Keratinocyte (primary cell): Measurements from ENCODE around the gene PTCHD1. TPM values are rescaled to one million over a fixed set of nuclear protein-coding genes. Genes with fewer than 3 reads are reported as not detected.

Source experiments
- DNase-seq: peaks from one replicate; pipeline ENCODE4 v3.0.0-alpha.2; 2011; ENCODE audit warnings: low read depth, missing footprints, low spot score
- FAIRE-seq: peaks from 2 replicates; lab custom pipeline; 2011; peaks lifted over from hg19 to GRCh38; lab: Jason Lieb, UNC
- H2AFZ ChIP-seq: 2 replicates; pipeline ENCODE4 v1.6.0; 2012; ENCODE audit warnings: low read length, control low read depth, inconsistent platforms; ENCODE audit not compliant: control insufficient read depth
- H3K27ac ChIP-seq: 2 replicates; pipeline ENCODE4 v1.5.1; 2011; ENCODE audit warnings: low read length; ENCODE audit not compliant: control insufficient read depth, insufficient read depth
- H3K27me3 ChIP-seq: 3 replicates; pipeline ENCODE4 v1.6.0; 2011; ENCODE audit warnings: low read length; ENCODE audit not compliant: control insufficient read depth, insufficient read depth; ENCODE audit errors: extremely low read depth
- H3K36me3 ChIP-seq, 2 experiments: 2 replicates in 1 of 2; 3 replicates in 1 of 2; pipeline ENCODE4 v1.5.1; 2011; ENCODE audit warnings: low read length in 2 of 2, mild to moderate bottlenecking in 1 of 2; ENCODE audit not compliant: control insufficient read depth in 2 of 2, insufficient read depth in 2 of 2; ENCODE audit errors: extremely low read depth in 1 of 2
- H3K4me1 ChIP-seq: 3 replicates; pipeline ENCODE4 v1.5.1; 2011; ENCODE audit warnings: low read length; ENCODE audit not compliant: control insufficient read depth, insufficient read depth; ENCODE audit errors: extremely low read depth
- H3K4me2 ChIP-seq: 3 replicates; pipeline ENCODE4 v1.6.0; 2011; ENCODE audit warnings: low read depth, low read length; ENCODE audit not compliant: control insufficient read depth, insufficient read depth; ENCODE audit errors: extremely low read depth
- H3K4me3 ChIP-seq, 3 experiments: fragments of 200-600 bp in 1 of 3; sonication (generic) in 1 of 3; 2 replicates in 2 of 3; 3 replicates in 1 of 3; pipeline ENCODE4 v1.5.1; 2011 to 2016; ENCODE audit warnings: low read length in 3 of 3, mild to moderate bottlenecking in 3 of 3, control low read depth in 2 of 3, inconsistent platforms in 1 of 3, low read depth in 1 of 3, mixed read lengths in 1 of 3, mixed run types in 1 of 3, moderate library complexity in 1 of 3; ENCODE audit not compliant: control insufficient read depth in 2 of 3, insufficient read depth in 2 of 3; ENCODE audit errors: extremely low read depth in 1 of 3
- H3K79me2 ChIP-seq: 2 replicates; pipeline ENCODE4 v1.6.0; 2012; ENCODE audit warnings: low read length; ENCODE audit not compliant: control insufficient read depth, insufficient read depth
- H3K9ac ChIP-seq: 3 replicates; pipeline ENCODE4 v1.6.0; 2011; ENCODE audit warnings: low read length; ENCODE audit not compliant: control insufficient read depth, insufficient read depth; ENCODE audit errors: extremely low read depth
- H3K9me1 ChIP-seq: 3 replicates; pipeline ENCODE4 v1.6.0; 2011; ENCODE audit warnings: low read length; ENCODE audit not compliant: control insufficient read depth, insufficient read depth; ENCODE audit errors: extremely low read depth
- H3K9me3 ChIP-seq: 2 replicates; pipeline ENCODE4 v1.5.1; 2012; ENCODE audit warnings: low read depth, low read length; ENCODE audit not compliant: control insufficient read depth
- H4K20me1 ChIP-seq: 3 replicates; pipeline ENCODE4 v1.6.0; 2011; ENCODE audit warnings: low read length; ENCODE audit not compliant: control insufficient read depth, insufficient read depth; ENCODE audit errors: extremely low read depth
- EZH2 ChIP-seq: IDR thresholded peaks from one replicate; pipeline ENCODE4 v1.6.1; 2012; ENCODE audit warnings: inconsistent platforms, mild to moderate bottlenecking, low read length, moderate library complexity
- dilution Hi-C: fragments of 300-500 bp; cut with MboI; formaldehyde crosslinking; loops from one replicate; pipeline ENCODE4 v1.7.0; 2020; ENCODE audit warnings: low sequenced_read_pairs; ENCODE audit not compliant: extremely low pct_ligation_motif_present
- polyA plus RNA-seq, 5 experiments: library from polyadenylated mRNA; depleted of rRNA in 3 of 5; stranded (reverse) in 3 of 5; stranded (forward) in 1 of 5; unstranded in 1 of 5; fragments of >200 nt; gene quantifications; 1 replicate in 1 of 5; 2 replicates in 3 of 5; 3 replicates in 1 of 5; pipeline versions ENCODE4 v1.2.1 to v1.2.3, GENCODE V29; 2011 to 2012; ENCODE audit warnings: missing spikeins in 2 of 5, low read depth in 1 of 5, low replicate concordance in 1 of 5
- TF ChIP-seq, protein P1 (sequence below), 3 experiments: IDR thresholded peaks in 1 of 3; conservative IDR thresholded peaks in 1 of 3; optimal IDR thresholded peaks in 1 of 3; 2 replicates in 2 of 3; 3 replicates in 1 of 3; pipeline versions ENCODE3 to v1.5.1; 2011; ENCODE audit warnings: low read length in 3 of 3, mild to moderate bottlenecking in 3 of 3, moderate library complexity in 2 of 3, control low read depth in 1 of 3, inconsistent platforms in 1 of 3; ENCODE audit not compliant: insufficient read depth in 2 of 3; ENCODE audit errors: extremely low read depth in 1 of 3

The PTCHD1 gene
- polyA plus RNA-seq, 1 donor (not counting 4 experiments of a cell fraction or from before 2014, with no cell fraction given): not detected

DNA sequence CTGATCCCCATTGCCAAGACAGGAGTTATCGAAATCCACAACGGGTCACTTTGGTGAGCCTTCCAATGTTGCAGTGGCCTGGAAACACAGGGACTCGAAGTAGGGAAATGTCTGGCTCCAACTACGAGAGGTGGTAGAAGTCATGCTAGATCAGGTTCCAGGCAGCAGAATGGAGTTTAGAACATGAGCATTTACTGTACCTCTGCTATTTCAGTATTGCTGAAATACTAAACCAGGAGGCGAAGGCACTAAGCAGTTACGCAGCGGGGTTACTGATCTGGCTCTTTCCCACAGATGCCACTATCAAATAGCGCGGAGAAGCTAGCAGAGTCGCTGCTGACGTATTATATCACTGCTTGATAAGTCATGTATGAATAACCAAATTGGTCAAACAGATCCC is 56.3 kb downstream of the PTCHD1 start:
- TF ChIP-seq, protein P1, sequence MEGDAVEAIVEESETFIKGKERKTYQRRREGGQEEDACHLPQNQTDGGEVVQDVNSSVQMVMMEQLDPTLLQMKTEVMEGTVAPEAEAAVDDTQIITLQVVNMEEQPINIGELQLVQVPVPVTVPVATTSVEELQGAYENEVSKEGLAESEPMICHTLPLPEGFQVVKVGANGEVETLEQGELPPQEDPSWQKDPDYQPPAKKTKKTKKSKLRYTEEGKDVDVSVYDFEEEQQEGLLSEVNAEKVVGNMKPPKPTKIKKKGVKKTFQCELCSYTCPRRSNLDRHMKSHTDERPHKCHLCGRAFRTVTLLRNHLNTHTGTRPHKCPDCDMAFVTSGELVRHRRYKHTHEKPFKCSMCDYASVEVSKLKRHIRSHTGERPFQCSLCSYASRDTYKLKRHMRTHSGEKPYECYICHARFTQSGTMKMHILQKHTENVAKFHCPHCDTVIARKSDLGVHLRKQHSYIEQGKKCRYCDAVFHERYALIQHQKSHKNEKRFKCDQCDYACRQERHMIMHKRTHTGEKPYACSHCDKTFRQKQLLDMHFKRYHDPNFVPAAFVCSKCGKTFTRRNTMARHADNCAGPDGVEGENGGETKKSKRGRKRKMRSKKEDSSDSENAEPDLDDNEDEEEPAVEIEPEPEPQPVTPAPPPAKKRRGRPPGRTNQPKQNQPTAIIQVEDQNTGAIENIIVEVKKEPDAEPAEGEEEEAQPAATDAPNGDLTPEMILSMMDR (optimal IDR thresholded peaks at IDR 0.05 in 1 of 3, IDR thresholded peaks at IDR 0.05 in 1 of 3, conservative IDR thresholded peaks at IDR 0.05 in 1 of 3; ENCODE audit: extremely low read depth in 1 of 3, insufficient read depth in 2 of 3, low read length in 3 of 3): no peak
- TF ChIP-seq EZH2: no peak
- Histone ChIP-seq H3K4me1 (no peaks in the 10 kb centered on the region), H2AFZ (no peak overlapping the region), H3K9me1 (no peaks in the 10 kb centered on the region), H3K27ac (no peak overlapping the region), H3K79me2 (no peaks in the 10 kb centered on the region), H3K4me3 (no peak overlapping the region), H3K4me2 (no peak overlapping the region), H3K36me3 (no peaks in the 10 kb centered on the region), H3K9ac (no peak overlapping the region), H3K27me3 (no peaks in the 10 kb centered on the region), H3K9me3 (no peaks in the 10 kb centered on the region), H4K20me1 (no peaks in the 10 kb centered on the region)
- no peak for DNase-seq
- dilution Hi-C loops: no loop called here
- FAIRE-seq: no peak

DNA sequence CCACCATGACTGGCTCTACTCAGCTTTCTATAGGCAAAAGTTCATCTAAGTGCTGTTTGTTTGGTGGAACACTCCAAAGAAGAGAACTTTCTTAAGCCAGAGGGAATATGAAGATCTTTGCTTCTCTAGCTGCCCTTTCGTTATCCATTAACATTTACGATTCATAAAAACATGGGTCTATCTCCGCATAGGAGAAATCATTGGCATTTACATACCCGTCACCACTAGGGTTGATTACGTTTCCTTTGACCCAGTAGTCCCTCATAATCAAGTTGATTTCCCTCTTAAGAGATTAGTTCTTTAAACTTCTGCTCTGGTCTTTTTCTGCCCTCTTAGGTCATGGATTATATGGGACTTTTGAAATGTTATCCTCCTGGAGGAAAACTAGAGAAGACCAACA is 57.5 kb downstream of the PTCHD1 start:
- Histone ChIP-seq H3K27ac (no peak overlapping the region), H3K4me1 (no peaks in the 10 kb centered on the region), H3K9me3 (no peaks in the 10 kb centered on the region), H3K36me3 (no peaks in the 10 kb centered on the region), H3K79me2 (no peaks in the 10 kb centered on the region), H3K9ac (no peak overlapping the region), H4K20me1 (no peaks in the 10 kb centered on the region), H3K4me3 (no peak overlapping the region), H2AFZ (no peak overlapping the region), H3K9me1 (no peaks in the 10 kb centered on the region), H3K27me3 (no peaks in the 10 kb centered on the region), H3K4me2 (no peak overlapping the region)
- FAIRE-seq (no peak), DNase-seq (no peak)
- dilution Hi-C loops: no loop called here
- no peak for TF ChIP-seq EZH2
- TF ChIP-seq, protein P1 (optimal IDR thresholded peaks at IDR 0.05 in 1 of 3, IDR thresholded peaks at IDR 0.05 in 1 of 3, conservative IDR thresholded peaks at IDR 0.05 in 1 of 3; ENCODE audit: extremely low read depth in 1 of 3, insufficient read depth in 2 of 3, low read length in 3 of 3): no peak
